Keratinocyte (primary cell): ENCODE results near the gene RNF17. TPM values are rescaled to one million over a fixed set of nuclear protein-coding genes. Genes with fewer than 3 reads are reported as not detected.

Experiments
- DNase-seq: peaks from one replicate; pipeline ENCODE4 v3.0.0-alpha.2; 2011; ENCODE audit warnings: low read depth, missing footprints, low spot score
- FAIRE-seq: peaks from 2 replicates; lab custom pipeline; 2011; peaks lifted over from hg19 to GRCh38; lab: Jason Lieb, UNC
- H2AFZ ChIP-seq: 2 replicates; pipeline ENCODE4 v1.6.0; 2012; ENCODE audit warnings: low read length, control low read depth, inconsistent platforms; ENCODE audit not compliant: control insufficient read depth
- H3K27ac ChIP-seq: 2 replicates; pipeline ENCODE4 v1.5.1; 2011; ENCODE audit warnings: low read length; ENCODE audit not compliant: control insufficient read depth, insufficient read depth
- H3K27me3 ChIP-seq: 3 replicates; pipeline ENCODE4 v1.6.0; 2011; ENCODE audit warnings: low read length; ENCODE audit not compliant: control insufficient read depth, insufficient read depth; ENCODE audit errors: extremely low read depth
- H3K36me3 ChIP-seq, 2 experiments: 2 replicates in 1 of 2; 3 replicates in 1 of 2; pipeline ENCODE4 v1.5.1; 2011; ENCODE audit warnings: low read length in 2 of 2, mild to moderate bottlenecking in 1 of 2; ENCODE audit not compliant: control insufficient read depth in 2 of 2, insufficient read depth in 2 of 2; ENCODE audit errors: extremely low read depth in 1 of 2
- H3K4me1 ChIP-seq: 3 replicates; pipeline ENCODE4 v1.5.1; 2011; ENCODE audit warnings: low read length; ENCODE audit not compliant: control insufficient read depth, insufficient read depth; ENCODE audit errors: extremely low read depth
- H3K4me2 ChIP-seq: 3 replicates; pipeline ENCODE4 v1.6.0; 2011; ENCODE audit warnings: low read depth, low read length; ENCODE audit not compliant: control insufficient read depth, insufficient read depth; ENCODE audit errors: extremely low read depth
- H3K4me3 ChIP-seq, 3 experiments: fragments of 200-600 bp in 1 of 3; sonication (generic) in 1 of 3; 2 replicates in 2 of 3; 3 replicates in 1 of 3; pipeline ENCODE4 v1.5.1; 2011 to 2016; ENCODE audit warnings: low read length in 3 of 3, mild to moderate bottlenecking in 3 of 3, control low read depth in 2 of 3, inconsistent platforms in 1 of 3, low read depth in 1 of 3, mixed read lengths in 1 of 3, mixed run types in 1 of 3, moderate library complexity in 1 of 3; ENCODE audit not compliant: control insufficient read depth in 2 of 3, insufficient read depth in 2 of 3; ENCODE audit errors: extremely low read depth in 1 of 3
- H3K79me2 ChIP-seq: 2 replicates; pipeline ENCODE4 v1.6.0; 2012; ENCODE audit warnings: low read length; ENCODE audit not compliant: control insufficient read depth, insufficient read depth
- H3K9ac ChIP-seq: 3 replicates; pipeline ENCODE4 v1.6.0; 2011; ENCODE audit warnings: low read length; ENCODE audit not compliant: control insufficient read depth, insufficient read depth; ENCODE audit errors: extremely low read depth
- H3K9me1 ChIP-seq: 3 replicates; pipeline ENCODE4 v1.6.0; 2011; ENCODE audit warnings: low read length; ENCODE audit not compliant: control insufficient read depth, insufficient read depth; ENCODE audit errors: extremely low read depth
- H3K9me3 ChIP-seq: 2 replicates; pipeline ENCODE4 v1.5.1; 2012; ENCODE audit warnings: low read depth, low read length; ENCODE audit not compliant: control insufficient read depth
- H4K20me1 ChIP-seq: 3 replicates; pipeline ENCODE4 v1.6.0; 2011; ENCODE audit warnings: low read length; ENCODE audit not compliant: control insufficient read depth, insufficient read depth; ENCODE audit errors: extremely low read depth
- CTCF ChIP-seq, 3 experiments: IDR thresholded peaks in 1 of 3; conservative IDR thresholded peaks in 1 of 3; optimal IDR thresholded peaks in 1 of 3; 2 replicates in 2 of 3; 3 replicates in 1 of 3; pipeline versions ENCODE3 to v1.5.1; 2011; ENCODE audit warnings: low read length in 3 of 3, mild to moderate bottlenecking in 3 of 3, moderate library complexity in 2 of 3, control low read depth in 1 of 3, inconsistent platforms in 1 of 3; ENCODE audit not compliant: insufficient read depth in 2 of 3; ENCODE audit errors: extremely low read depth in 1 of 3
- EZH2 ChIP-seq: IDR thresholded peaks from one replicate; pipeline ENCODE4 v1.6.1; 2012; ENCODE audit warnings: inconsistent platforms, mild to moderate bottlenecking, low read length, moderate library complexity
- dilution Hi-C: fragments of 300-500 bp; cut with MboI; formaldehyde crosslinking; loops from one replicate; pipeline ENCODE4 v1.7.0; 2020; ENCODE audit warnings: low sequenced_read_pairs; ENCODE audit not compliant: extremely low pct_ligation_motif_present
- polyA plus RNA-seq, 5 experiments: library from polyadenylated mRNA; depleted of rRNA in 3 of 5; stranded (reverse) in 3 of 5; stranded (forward) in 1 of 5; unstranded in 1 of 5; fragments of >200 nt; gene quantifications; 1 replicate in 1 of 5; 2 replicates in 3 of 5; 3 replicates in 1 of 5; pipeline versions ENCODE4 v1.2.1 to v1.2.3, GENCODE V29; 2011 to 2012; ENCODE audit warnings: missing spikeins in 2 of 5, low read depth in 1 of 5, low replicate concordance in 1 of 5

RNF17 gene
- polyA plus RNA-seq, 1 donor (not counting 4 experiments of a cell fraction or from before 2014, with no cell fraction given), result not detected

DNA sequence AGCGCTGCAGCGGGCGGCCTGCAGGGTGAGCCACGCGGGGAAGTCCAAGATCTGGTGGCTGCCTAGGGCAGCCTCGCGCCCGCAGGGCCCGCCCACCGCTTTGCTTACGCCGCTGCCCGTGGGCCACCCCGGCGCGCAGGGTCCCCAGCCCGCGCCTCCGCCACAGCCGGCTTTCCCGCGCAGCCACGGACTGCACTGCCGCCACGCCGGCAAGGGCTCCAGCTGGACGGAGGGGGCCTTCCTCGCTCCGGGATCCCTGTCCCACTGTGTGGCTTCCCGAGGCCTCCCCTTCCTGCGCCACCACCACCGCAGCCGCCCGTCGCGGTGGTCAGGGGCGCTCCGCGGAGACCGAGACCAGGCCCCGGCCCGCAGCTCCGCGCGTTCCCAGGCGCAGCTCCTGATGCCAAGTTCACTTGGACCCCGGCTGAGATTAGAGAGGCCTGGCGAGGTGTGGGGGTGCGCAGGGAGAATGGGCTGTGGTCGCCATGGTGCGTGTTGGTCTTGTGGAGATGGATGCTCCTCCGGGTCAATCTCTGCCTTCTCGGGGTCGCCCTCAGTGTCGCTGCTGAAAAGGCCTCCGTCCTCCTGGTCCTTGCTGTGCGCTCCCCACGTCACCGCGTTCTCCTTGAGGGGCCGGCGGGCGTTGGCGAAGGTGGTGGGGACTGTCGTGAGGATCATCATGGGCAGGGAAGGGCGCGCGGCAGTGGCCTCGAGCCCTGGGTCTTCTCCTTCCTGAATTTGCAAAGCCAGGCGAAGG is 17.9 kb upstream of the RNF17 start:
- Histone ChIP-seq H2AFZ (no peak overlapping the region), H3K36me3 (no peaks in the 10 kb centered on the region), H3K9me1 (no peaks in the 10 kb centered on the region), H3K79me2 (no peaks in the 10 kb centered on the region), H3K4me3 (no peak overlapping the region), H3K4me2 (no peak overlapping the region), H3K9me3 (no peaks in the 10 kb centered on the region), H3K27ac (no peak overlapping the region), H3K9ac (no peak overlapping the region), H4K20me1 (no peaks in the 10 kb centered on the region), H3K4me1 (peaks cover 7% of the 10 kb centered on the region), H3K27me3 (peaks cover 38% of the 10 kb centered on the region)
- FAIRE-seq (no peak), DNase-seq (no peak)
- dilution Hi-C loops, result no loop called here
- TF ChIP-seq CTCF (optimal IDR thresholded peaks at IDR 0.05 in 1 of 3, IDR thresholded peaks at IDR 0.05 in 1 of 3, conservative IDR thresholded peaks at IDR 0.05 in 1 of 3; ENCODE audit: extremely low read depth in 1 of 3, insufficient read depth in 2 of 3, low read length in 3 of 3) (no peak), EZH2 (no peak)

- H3K9ac ChIP-seq, result no peak overlapping the region
- H2AFZ ChIP-seq, result peak overlapping the region; percentile 24
Observed at GRCh38 chr13:24746618-24747247, 17.2 kb upstream of the RNF17 start.

More at GRCh38 chr13:24746618-24747247, 17.2 kb upstream of the RNF17 start:
- H3K9me3 ChIP-seq, result no peaks in the 10 kb centered on the region
- no peak overlapping the region for H3K27ac ChIP-seq
- peak overlapping the region; percentile 59 for H3K4me2 ChIP-seq
- H3K4me3 ChIP-seq, result peak overlapping the region in 1 of 3 experiments; percentile 57
- DNase-seq (no peak), FAIRE-seq (no peak)
- no peaks in the 10 kb centered on the region for H4K20me1 ChIP-seq
- dilution Hi-C loops, result no loop called here
- TF ChIP-seq CTCF (optimal IDR thresholded peaks at IDR 0.05 in 1 of 3, IDR thresholded peaks at IDR 0.05 in 1 of 3, conservative IDR thresholded peaks at IDR 0.05 in 1 of 3; ENCODE audit: extremely low read depth in 1 of 3, insufficient read depth in 2 of 3, low read length in 3 of 3), result no peak
- no peak for TF ChIP-seq EZH2
- H3K9me1 ChIP-seq, result no peaks in the 10 kb centered on the region
- H3K79me2 ChIP-seq, result no peaks in the 10 kb centered on the region
- H3K4me1 ChIP-seq, result peaks cover 7% of the 10 kb centered on the region
- peaks cover 38% of the 10 kb centered on the region for H3K27me3 ChIP-seq
- no peaks in the 10 kb centered on the region for H3K36me3 ChIP-seq
